GM12878 (cell line): ENCODE results near the gene TRIOBP. TPM values are rescaled to one million over a fixed set of nuclear protein-coding genes. Genes with fewer than 3 reads are reported as not detected.
"Not testable (repeated sequence)": the region's sequence is repeated elsewhere in the genome, so short reads cannot be mapped to it uniquely, and the experiment has no call there.

ENCODE experiments used
- ATAC-seq: fragments of 200-7000 bp; cut with Tn5 transposase; 3 replicates; pipeline ENCODE4 v1.9.1; 2020; ENCODE audit warnings: mild to moderate bottlenecking, moderate library complexity
- BruUV-seq: library from RNA; stranded (reverse); fragments of 400-500 nt; replicated peaks from 2 replicates; lab custom pipeline; 2021; lab: Mats Ljungman, UMichigan
- CTCF ChIA-PET: fragments of 300-600 bp; sonication (Branson Sonifier 250); formaldehyde crosslinking; extraction: SDS; loops from one replicate; lab custom pipeline; 2021; ENCODE audit warnings: inconsistent platforms; lab: Yijun Ruan, JAX
- POLR2A ChIA-PET: fragments of 350-600 bp; formaldehyde crosslinking; extraction: SDS; loops from one replicate; lab custom pipeline; 2021; ENCODE audit warnings: inconsistent platforms; lab: Charles Lee
- RAD21 ChIA-PET: fragments of 300-600 bp; sonication (Branson Sonifier 250); formaldehyde crosslinking; loops from one replicate; lab custom pipeline; 2023; ENCODE audit warnings: antibody characterized with exemption; ENCODE audit not compliant: unreplicated experiment; lab: Charles Lee
- SMC1A ChIA-PET: fragments of 300-600 bp; sonication (Branson Sonifier 250); formaldehyde crosslinking; loops from one replicate; lab custom pipeline; 2023; ENCODE audit not compliant: unreplicated experiment, uncharacterized antibody; lab: Charles Lee
- DNase-seq: peaks from one replicate; pipeline ENCODE4 v3.0.0-alpha.2; 2011; ENCODE audit warnings: low read depth, low spot score
- FAIRE-seq: peaks from 3 replicates; lab custom pipeline; 2011; peaks lifted over from hg19 to GRCh38; lab: Jason Lieb, UNC
- H2AFZ ChIP-seq: 2 replicates; pipeline ENCODE4 v1.6.0; 2011; ENCODE audit warnings: low read depth, low read length, control low read depth; ENCODE audit not compliant: control insufficient read depth
- H3K27ac ChIP-seq: 2 replicates; pipeline ENCODE4 v1.5.1; 2011; ENCODE audit warnings: control low read depth; ENCODE audit not compliant: control insufficient read depth, insufficient read depth
- H3K27me3 ChIP-seq, 2 experiments: replicated peaks in 1 of 2; 2 replicates each; pipeline versions ENCODE4 v1.6.0 to v1.6.1; 2011; ENCODE audit warnings: low read length in 1 of 2; ENCODE audit not compliant: control insufficient read depth in 2 of 2, insufficient read depth in 2 of 2
- H3K36me3 ChIP-seq, 2 experiments: 2 replicates each; pipeline ENCODE4 v1.5.1; 2011; ENCODE audit warnings: low read length in 1 of 2; ENCODE audit not compliant: control insufficient read depth in 2 of 2, insufficient read depth in 2 of 2
- H3K4me1 ChIP-seq: 2 replicates; pipeline ENCODE4 v1.6.1; 2011; ENCODE audit warnings: mild to moderate bottlenecking, low read length, moderate library complexity, mixed read lengths; ENCODE audit not compliant: control insufficient read depth, insufficient read depth
- H3K4me2 ChIP-seq: 2 replicates; pipeline ENCODE4 v1.6.0; 2011; ENCODE audit warnings: control low read depth; ENCODE audit not compliant: control insufficient read depth, insufficient read depth
- H3K4me3 ChIP-seq: fragments of 200-600 bp; sonication (generic); 2 replicates; pipeline ENCODE4 v1.5.1; 2016
- H3K79me2 ChIP-seq: 2 replicates; pipeline ENCODE4 v1.6.0; 2011; ENCODE audit warnings: low read length; ENCODE audit not compliant: control insufficient read depth, insufficient read depth
- H3K9ac ChIP-seq: 2 replicates; pipeline ENCODE4 v1.8.0; 2011; ENCODE audit warnings: low read length, control low read depth, mixed read lengths; ENCODE audit not compliant: control insufficient read depth, insufficient read depth
- H3K9me3 ChIP-seq: replicated peaks from 3 replicates; pipeline ENCODE4 v1.5.1; 2011; ENCODE audit warnings: mild to moderate bottlenecking, low read length; ENCODE audit not compliant: control insufficient read depth, insufficient read depth
- H4K20me1 ChIP-seq: 2 replicates; pipeline ENCODE4 v1.6.0; 2011; ENCODE audit not compliant: control insufficient read depth, insufficient read depth
- CTCF ChIP-seq, 3 experiments: IDR thresholded peaks in 2 of 3; conservative IDR thresholded peaks in 1 of 3; 2 replicates each; pipeline ENCODE4 v1.5.1; 2011; ENCODE audit warnings: low read depth in 3 of 3, low read length in 3 of 3, mild to moderate bottlenecking in 3 of 3, control low read depth in 2 of 3, moderate library complexity in 2 of 3, inconsistent platforms in 1 of 3, mixed read lengths in 1 of 3; ENCODE audit not compliant: control insufficient read depth in 2 of 3, insufficient read depth in 1 of 3; ENCODE audit errors: extremely low read depth in 1 of 3
- JUND ChIP-seq: IDR thresholded peaks from 2 replicates; pipeline ENCODE4 v1.6.1; 2012; ENCODE audit warnings: low read depth, mild to moderate bottlenecking, low read length, improper control_type of control experiment, moderate library complexity
- POLR2AphosphoS5 ChIP-seq: IDR thresholded peaks from 2 replicates; pipeline ENCODE4 v1.6.1; 2011; ENCODE audit warnings: mild to moderate bottlenecking, low read length, inconsistent platforms
- TAF1 ChIP-seq: IDR thresholded peaks from 2 replicates; pipeline ENCODE4 v1.6.1; 2011; ENCODE audit warnings: mild to moderate bottlenecking, low read depth, low read length, borderline replicate concordance
- YY1 ChIP-seq: IDR thresholded peaks from 2 replicates; pipeline ENCODE4 v1.6.1; 2011; ENCODE audit warnings: low read depth, mild to moderate bottlenecking, low read length
- WGBS: methylation state at CpG from one replicate; pipeline ENCODE4 v1.1.6; 2016; ENCODE audit warnings: low lambda C conversion rate; ENCODE audit not compliant: insufficient replicate concordance, insufficient coverage; ENCODE audit errors: missing lambda C conversion rate; 5-methylcytosine and 5-hydroxymethylcytosine counted together
- in situ Hi-C: fragments of 300-500 bp; cut with MboI; formaldehyde crosslinking; loops from 9 replicates; pipeline ENCODE4 v1.14.3; 2018; ENCODE audit warnings: mixed read lengths
- intact Hi-C: fragments of 100-400 bp; cut with micrococcal nuclease; formaldehyde crosslinking; loops from one replicate; pipeline ENCODE4 v1.14.2; 2022; ENCODE audit not compliant: unreplicated experiment
- polyA plus RNA-seq, 11 experiments: library from polyadenylated mRNA; depleted of rRNA in 4 of 11; unstranded in 6 of 11; stranded (reverse) in 5 of 11; fragments of >200 nt; fragmentation: Nextera tagmentation in 4 of 11; fragmentation: Illumina TruSeq in 1 of 11; extraction: Ambion mirVana in 4 of 11; extraction: Trizol in 1 of 11; gene quantifications; 1 replicate in 1 of 11; 2 replicates in 10 of 11; pipeline versions ENCODE4 v1.2.1 to v1.2.3, GENCODE V29; 2011 to 2016; ENCODE audit warnings: inconsistent platforms in 2 of 11, missing spikeins in 2 of 11, low read depth in 1 of 11
- total RNA-seq, 4 experiments: library from RNA; depleted of rRNA in 3 of 4; stranded (reverse); fragments of >200 nt in 3 of 4; fragmentation: Illumina TruSeq in 1 of 4; extraction: Trizol in 1 of 4; gene quantifications; 2 replicates each; pipeline versions ENCODE4 v1.2.1 to v1.2.3, GENCODE V29; 2013 to 2021

TRIOBP gene
- total and polyA plus RNA-seq, 10 of the 15 experiments (the other 5 are each of a cell fraction or from before 2014, with no cell fraction given): 0.21 to 23.6 (median 11.9) TPM

- no peak for ATAC-seq
- no peaks in the 10 kb centered on the region for H3K36me3 ChIP-seq
- no peak for DNase-seq
- in situ Hi-C loops: no loop called here
- ChIA-PET RAD21 (no interaction called here), SMC1A (no interaction called here), CTCF (interaction anchor here (1.0 kb wide), 1 partner anchor 102 kb away, joined by 4 read pairs; no protein-coding TSS in a partner anchor), POLR2A (no interaction called here)
- FAIRE-seq: no peak
- H3K4me3 ChIP-seq: no peak overlapping the region
- H3K27me3 ChIP-seq: no peaks in the 10 kb centered on the region
- BruUV-seq: no TSS peak
- no peak overlapping the region for H3K9ac ChIP-seq
- H3K27ac ChIP-seq: no peak overlapping the region
- no peaks in the 10 kb centered on the region for H3K9me3 ChIP-seq
- no peak overlapping the region for H2AFZ ChIP-seq
- H3K79me2 ChIP-seq: no peaks in the 10 kb centered on the region
- no peak overlapping the region for H3K4me2 ChIP-seq
- H4K20me1 ChIP-seq: no peaks in the 10 kb centered on the region
- TF ChIP-seq CTCF (IDR thresholded peaks at IDR 0.05 in 2 of 3, conservative IDR thresholded peaks at IDR 0.05 in 1 of 3; ENCODE audit: control insufficient read depth in 2 of 3, extremely low read depth in 1 of 3, insufficient read depth in 1 of 3, low read depth in 3 of 3, low read length in 3 of 3) (no peak), YY1 (0 out of 2 replicates have a peak, but pooled peaks have one; percentile 15), JUND (no peak)
- peaks cover 5% of the 10 kb centered on the region; the same call in 1 of the 2 replicates for H3K4me1 ChIP-seq
- intact Hi-C loops: no loop called here
- 20% methylated on average over 2 of the region's 2 CpGs for WGBS
Observed at GRCh38 chr22:37794376-37794775, 97.5 kb downstream of the TRIOBP start.

DNA sequence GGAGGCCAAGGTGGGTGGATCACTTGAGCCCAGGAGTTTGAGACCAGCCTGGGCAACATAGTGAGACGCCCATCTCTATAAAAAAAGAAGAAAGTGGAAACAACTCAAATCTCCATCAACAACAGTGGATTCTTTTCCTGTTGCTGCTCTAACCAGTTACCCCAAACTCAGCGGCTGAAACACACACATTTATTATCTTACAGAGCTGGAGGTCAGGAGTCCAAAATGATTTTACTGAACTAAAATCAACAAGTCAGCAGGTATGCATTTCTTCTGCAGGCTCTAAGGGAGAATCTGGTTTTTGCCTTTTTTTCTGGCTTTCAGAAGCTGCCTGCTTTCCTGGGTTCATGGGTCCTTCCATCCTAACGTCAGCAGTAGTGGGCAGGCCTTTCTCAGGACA, 99.2 kb downstream of the TRIOBP start:
- 64% methylated on average over 3 of the region's 3 CpGs for WGBS
- no peak overlapping the region for H2AFZ ChIP-seq
- FAIRE-seq (no peak), DNase-seq (no peak), ATAC-seq (no peak)
- in situ Hi-C loops (no loop called here), intact Hi-C loops (no loop called here)
- no peaks in the 10 kb centered on the region for H3K9me3 ChIP-seq
- TF ChIP-seq TAF1 (no peak), POLR2AphosphoS5 (no peak)
- no peak overlapping the region for H3K27ac ChIP-seq
- no peak overlapping the region for H3K9ac ChIP-seq
- BruUV-seq: no TSS peak
- POLR2A ChIA-PET: no interaction called here
- peaks cover 5% of the 10 kb centered on the region; the same call in 1 of the 2 replicates for H3K4me1 ChIP-seq
- no peaks in the 10 kb centered on the region for H3K36me3 ChIP-seq
- SMC1A ChIA-PET: no interaction called here
- no peaks in the 10 kb centered on the region for H3K79me2 ChIP-seq
- H3K27me3 ChIP-seq: no peaks in the 10 kb centered on the region
- CTCF ChIA-PET: no interaction called here
- H3K4me2 ChIP-seq: no peak overlapping the region
- H4K20me1 ChIP-seq: no peaks in the 10 kb centered on the region
- RAD21 ChIA-PET: no interaction called here
- no peak overlapping the region for H3K4me3 ChIP-seq

- H4K20me1 ChIP-seq, DNase-seq, H3K36me3 ChIP-seq, ATAC-seq, BruUV-seq, POLR2A ChIA-PET, H3K4me3 ChIP-seq, SMC1A ChIA-PET, H2AFZ ChIP-seq, H3K9ac ChIP-seq, FAIRE-seq, intact Hi-C loops, H3K27ac ChIP-seq, H3K9me3 ChIP-seq, H3K4me1 ChIP-seq, H3K79me2 ChIP-seq, H3K4me2 ChIP-seq, in situ Hi-C loops, H3K27me3 ChIP-seq, RAD21 ChIA-PET: not testable (repeated sequence)
- 73% methylated on average over 7 of the region's 7 CpGs for WGBS
- CTCF ChIA-PET: interaction anchor here (1.5 kb wide), 1 partner anchor 139 kb away, joined by 3 read pairs; the partner anchor contains the start of gene PDXP
Observed at GRCh38 chr22:37797259-37797658, 100.4 kb downstream of the TRIOBP start.
